Activated CD4-positive, alpha-beta T cell treated with anti-CD3 and anti-CD28 coated beads, Interleukin-2, amount 10 ng/mL, durations not matched to agents 24 days and 14 days (primary cell): ENCODE results near the gene ADIRF. TPM values are rescaled to one million over a fixed set of nuclear protein-coding genes. Genes with fewer than 3 reads are reported as not detected.
A peak's percentile ranks its signal among the peaks of the same experiment; 100 is the strongest.
"Not testable (repeated sequence)": the region's sequence is repeated elsewhere in the genome, so short reads cannot be mapped to it uniquely, and the experiment has no call there.

Experiments used
- DNase-seq: peaks from one replicate; pipeline ENCODE4 v3.0.0; 2022
- H3K27ac Mint-ChIP-seq: one replicate; pipeline ENCODE4 v1.8.0; 2022; ENCODE audit warnings: mild to moderate bottlenecking, mixed read lengths
- H3K27me3 Mint-ChIP-seq: one replicate; pipeline ENCODE4 v1.8.0; 2022; ENCODE audit warnings: mixed read lengths
- H3K36me3 Mint-ChIP-seq: one replicate; pipeline ENCODE4 v1.8.0; 2022; ENCODE audit warnings: low read depth, mild to moderate bottlenecking, mixed read lengths
- H3K4me1 Mint-ChIP-seq: one replicate; pipeline ENCODE4 v1.8.0; 2021; ENCODE audit warnings: mixed read lengths
- H3K4me3 Mint-ChIP-seq: one replicate; pipeline ENCODE4 v1.8.0; 2022; ENCODE audit warnings: mild to moderate bottlenecking, moderate library complexity, mixed read lengths
- H3K9me3 Mint-ChIP-seq: one replicate; pipeline ENCODE4 v1.8.0; 2021; ENCODE audit warnings: mixed read lengths
- intact Hi-C: fragments of 100-400 bp; cut with micrococcal nuclease; formaldehyde crosslinking; loops from one replicate; pipeline ENCODE4 v1.15.1; 2023
- total RNA-seq: library from RNA; stranded (reverse); gene quantifications from 2 replicates; pipeline ENCODE4 v1.2.3, GENCODE V29; 2022

The ADIRF gene
- total RNA-seq, 1 donor from 2014 or later, result not detected

- intact Hi-C loops, result no loop called here
- Mint-ChIP-seq H3K4me1 (no peaks in the 10 kb centered on the region), H3K27ac (no peak overlapping the region), H3K36me3 (no peaks in the 10 kb centered on the region), H3K9me3 (no peaks in the 10 kb centered on the region), H3K27me3 (peaks cover 28% of the 10 kb centered on the region), H3K4me3 (no peak overlapping the region)
- no peak for DNase-seq
These were observed 24.6 kb downstream of the ADIRF start for GRCh38 chr10:86992929-86993328.

- intact Hi-C loops, H3K9me3 Mint-ChIP-seq, DNase-seq, H3K4me1 Mint-ChIP-seq, H3K36me3 Mint-ChIP-seq, H3K27ac Mint-ChIP-seq, H3K27me3 Mint-ChIP-seq, H3K4me3 Mint-ChIP-seq: not testable (repeated sequence)
These were observed 31.6 kb downstream of the ADIRF start for GRCh38 chr10:86999802-87000403.

GRCh38 chr10:87000491-87000890 lies 32.2 kb downstream of the ADIRF start:
- intact Hi-C loops, result no loop called here

GRCh38 chr10:87007124-87007523 lies 38.8 kb downstream of the ADIRF start:
- H3K9me3 Mint-ChIP-seq, H3K36me3 Mint-ChIP-seq, H3K27me3 Mint-ChIP-seq, intact Hi-C loops, H3K4me3 Mint-ChIP-seq, DNase-seq, H3K27ac Mint-ChIP-seq, H3K4me1 Mint-ChIP-seq: not testable (repeated sequence)

More at GRCh38 chr10:87000491-87000890, 32.2 kb downstream of the ADIRF start:
- no peaks in the 10 kb centered on the region for H3K36me3 Mint-ChIP-seq
- no peak overlapping the region for H3K27ac Mint-ChIP-seq
- no peaks in the 10 kb centered on the region for H3K4me1 Mint-ChIP-seq
- peaks cover 5% of the 10 kb centered on the region for H3K27me3 Mint-ChIP-seq
- no peak for DNase-seq
- H3K4me3 Mint-ChIP-seq, result no peak overlapping the region
- H3K9me3 Mint-ChIP-seq, result no peaks in the 10 kb centered on the region

- H3K4me1 Mint-ChIP-seq, intact Hi-C loops, H3K27me3 Mint-ChIP-seq, H3K9me3 Mint-ChIP-seq, H3K4me3 Mint-ChIP-seq, DNase-seq, H3K27ac Mint-ChIP-seq, H3K36me3 Mint-ChIP-seq: not testable (repeated sequence)
These were observed 39.4 kb downstream of the ADIRF start for GRCh38 chr10:87007674-87008073.

GRCh38 chr10:87008303-87008702 lies 40.0 kb downstream of the ADIRF start:
- DNase-seq, H3K4me3 Mint-ChIP-seq, H3K27ac Mint-ChIP-seq, intact Hi-C loops, H3K36me3 Mint-ChIP-seq, H3K4me1 Mint-ChIP-seq, H3K27me3 Mint-ChIP-seq, H3K9me3 Mint-ChIP-seq: not testable (repeated sequence)

GRCh38 chr10:87009134-87009696 lies 40.9 kb downstream of the ADIRF start:
- intact Hi-C loops, DNase-seq, H3K9me3 Mint-ChIP-seq, H3K27ac Mint-ChIP-seq, H3K27me3 Mint-ChIP-seq, H3K36me3 Mint-ChIP-seq, H3K4me3 Mint-ChIP-seq, H3K4me1 Mint-ChIP-seq: not testable (repeated sequence)

- peak overlapping the region; percentile 1 for H3K4me3 Mint-ChIP-seq
- H3K36me3 Mint-ChIP-seq, DNase-seq, H3K9me3 Mint-ChIP-seq, H3K27me3 Mint-ChIP-seq, H3K27ac Mint-ChIP-seq, H3K4me1 Mint-ChIP-seq, intact Hi-C loops: not testable (repeated sequence)
These were observed 45.2 kb downstream of the ADIRF start for GRCh38 chr10:87013528-87013927.

- DNase-seq, H3K36me3 Mint-ChIP-seq, H3K27ac Mint-ChIP-seq, H3K27me3 Mint-ChIP-seq, intact Hi-C loops, H3K9me3 Mint-ChIP-seq, H3K4me3 Mint-ChIP-seq, H3K4me1 Mint-ChIP-seq: not testable (repeated sequence)
These were observed 46.9 kb downstream of the ADIRF start for GRCh38 chr10:87014986-87015716.

GRCh38 chr10:87018127-87018526 lies 49.8 kb downstream of the ADIRF start:
- H3K9me3 Mint-ChIP-seq, H3K4me3 Mint-ChIP-seq, H3K4me1 Mint-ChIP-seq, H3K27ac Mint-ChIP-seq, intact Hi-C loops, DNase-seq, H3K27me3 Mint-ChIP-seq, H3K36me3 Mint-ChIP-seq: not testable (repeated sequence)

- DNase-seq, H3K9me3 Mint-ChIP-seq, H3K36me3 Mint-ChIP-seq, H3K4me3 Mint-ChIP-seq, H3K27ac Mint-ChIP-seq, H3K4me1 Mint-ChIP-seq, H3K27me3 Mint-ChIP-seq, intact Hi-C loops: not testable (repeated sequence)
These were observed 50.8 kb downstream of the ADIRF start for GRCh38 chr10:87019066-87019465.

GRCh38 chr10:87019504-87019903 lies 51.2 kb downstream of the ADIRF start:
- not testable (repeated sequence) for H3K4me3 Mint-ChIP-seq

GRCh38 chr10:87020056-87020455 lies 51.8 kb downstream of the ADIRF start, which contains the start of gene FAM25A:
Gene FAM25A (plus strand): TSS chr10:87020294. CDS start chr10:87020325, 31 bp downstream.
- DNase-seq, H3K27me3 Mint-ChIP-seq, H3K4me3 Mint-ChIP-seq, intact Hi-C loops, H3K36me3 Mint-ChIP-seq, H3K9me3 Mint-ChIP-seq, H3K27ac Mint-ChIP-seq, H3K4me1 Mint-ChIP-seq: not testable (repeated sequence)

More at GRCh38 chr10:87019504-87019903, 51.2 kb downstream of the ADIRF start:
- intact Hi-C loops, H3K27ac Mint-ChIP-seq, DNase-seq, H3K27me3 Mint-ChIP-seq, H3K36me3 Mint-ChIP-seq, H3K4me1 Mint-ChIP-seq, H3K9me3 Mint-ChIP-seq: not testable (repeated sequence)
